ENCODE measurements around the gene GOPC.

- TF ChIP-seq, protein P1, sequence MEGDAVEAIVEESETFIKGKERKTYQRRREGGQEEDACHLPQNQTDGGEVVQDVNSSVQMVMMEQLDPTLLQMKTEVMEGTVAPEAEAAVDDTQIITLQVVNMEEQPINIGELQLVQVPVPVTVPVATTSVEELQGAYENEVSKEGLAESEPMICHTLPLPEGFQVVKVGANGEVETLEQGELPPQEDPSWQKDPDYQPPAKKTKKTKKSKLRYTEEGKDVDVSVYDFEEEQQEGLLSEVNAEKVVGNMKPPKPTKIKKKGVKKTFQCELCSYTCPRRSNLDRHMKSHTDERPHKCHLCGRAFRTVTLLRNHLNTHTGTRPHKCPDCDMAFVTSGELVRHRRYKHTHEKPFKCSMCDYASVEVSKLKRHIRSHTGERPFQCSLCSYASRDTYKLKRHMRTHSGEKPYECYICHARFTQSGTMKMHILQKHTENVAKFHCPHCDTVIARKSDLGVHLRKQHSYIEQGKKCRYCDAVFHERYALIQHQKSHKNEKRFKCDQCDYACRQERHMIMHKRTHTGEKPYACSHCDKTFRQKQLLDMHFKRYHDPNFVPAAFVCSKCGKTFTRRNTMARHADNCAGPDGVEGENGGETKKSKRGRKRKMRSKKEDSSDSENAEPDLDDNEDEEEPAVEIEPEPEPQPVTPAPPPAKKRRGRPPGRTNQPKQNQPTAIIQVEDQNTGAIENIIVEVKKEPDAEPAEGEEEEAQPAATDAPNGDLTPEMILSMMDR (conservative IDR thresholded peaks at IDR 0.05; ENCODE audit: low read length) = no peak
- no peak for TF ChIP-seq EZH2phosphoT487 (IDR thresholded peaks at IDR 0.05; ENCODE audit: borderline replicate concordance, low read depth, low read length)
Measured at GRCh38 chr6:117602899-117603588, 733 bp upstream of the GOPC start.
